ENCODE data around the gene MAP6.

MAP6 gene

DNA sequence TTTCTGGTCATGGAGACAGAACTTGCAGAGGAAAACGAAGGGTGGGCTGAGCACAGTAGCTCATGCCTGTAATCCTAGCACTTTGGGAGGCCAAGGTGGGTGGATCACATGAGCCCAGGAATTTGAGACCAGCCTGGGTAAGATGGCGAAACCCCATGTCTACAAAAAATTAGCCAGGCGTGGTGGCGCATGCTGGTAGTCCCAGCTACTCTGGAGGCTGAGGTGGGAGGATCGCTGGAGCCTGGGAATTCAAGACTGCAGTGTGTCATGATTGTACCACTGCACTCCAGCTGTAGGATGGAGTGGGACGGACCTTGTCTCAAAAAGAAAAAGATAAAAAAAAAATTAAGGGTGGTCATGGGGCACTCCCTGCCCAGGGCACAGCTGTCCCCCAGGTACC, 100.9 kb downstream of the MAP6 start:
- Histone ChIP-seq H3K9ac (ENCODE audit: low read length) (no peak overlapping the region), H3K4me3 (ENCODE audit: low read depth, low read length, poor library complexity, severe bottlenecking) (no peak overlapping the region), H3F3A (ENCODE audit: insufficient read depth, low read length) (no peaks in the 10 kb centered on the region)

DNA sequence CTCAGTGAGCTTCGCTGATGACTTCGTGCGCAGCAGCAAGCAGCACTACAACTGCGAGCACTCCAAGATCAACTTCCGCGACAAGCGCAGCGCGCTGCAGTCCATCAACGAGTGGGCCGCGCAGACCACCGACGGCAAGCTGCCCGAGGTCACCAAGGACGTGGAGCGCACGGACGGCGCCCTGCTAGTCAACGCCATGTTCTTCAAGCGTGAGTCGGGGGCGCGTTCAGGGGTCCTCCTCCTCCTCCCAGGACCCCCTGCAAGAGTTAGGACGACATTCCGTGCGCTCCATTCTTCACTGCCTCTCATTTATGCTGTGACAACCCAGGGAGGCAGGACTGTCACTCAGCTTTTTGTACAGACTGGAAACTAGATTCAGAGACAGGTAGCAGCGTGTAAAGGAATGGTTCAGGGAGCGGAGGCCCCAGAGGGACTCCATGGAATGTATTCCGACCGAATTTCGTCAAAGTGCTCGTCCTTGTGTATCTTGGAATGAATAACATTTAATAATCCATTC, 102.0 kb downstream of the MAP6 start:
- Histone ChIP-seq H3K79me2 (ENCODE audit: insufficient read depth, low read length) (no peaks in the 10 kb centered on the region), H3K36me3 (ENCODE audit: insufficient read depth, low read length) (no peaks in the 10 kb centered on the region), H2AFZ (ENCODE audit: low read length) (no peak overlapping the region), H3K4me3 (ENCODE audit: low read depth, low read length, poor library complexity, severe bottlenecking) (no peak overlapping the region), H3F3A (ENCODE audit: insufficient read depth, low read length) (no peaks in the 10 kb centered on the region), H3K9me3 (ENCODE audit: low read length) (no peaks in the 10 kb centered on the region), H3K4me1 (ENCODE audit: insufficient read depth, low read length, severe bottlenecking) (peaks cover 6% of the 10 kb centered on the region), H3K27ac (ENCODE audit: low read depth, low read length, poor library complexity, severe bottlenecking) (no peak overlapping the region), H3K27me3 (ENCODE audit: insufficient read depth, low read length) (no peaks in the 10 kb centered on the region; the same call in 1 of the 2 replicates), H3K9me2 (ENCODE audit: low read depth, low read length) (no peaks in the 10 kb centered on the region), H4K20me1 (ENCODE audit: insufficient read depth, low read length) (no peaks in the 10 kb centered on the region), H3K4me2 (ENCODE audit: low read length) (no peak overlapping the region), H3K9ac (ENCODE audit: low read length) (no peak overlapping the region)
- TF ChIP-seq CTCF (IDR thresholded peaks at IDR 0.05; ENCODE audit: low read length) (no peak), EZH2 (IDR thresholded peaks at IDR 0.05; ENCODE audit: borderline replicate concordance, low read length) (no peak)

More for the DNA sequence above, 100.9 kb downstream of the MAP6 start:
- no peak overlapping the region for H3K27ac ChIP-seq (ENCODE audit: low read depth, low read length, poor library complexity, severe bottlenecking)
- H4K20me1 ChIP-seq (ENCODE audit: insufficient read depth, low read length), result no peaks in the 10 kb centered on the region
- no peaks in the 10 kb centered on the region for H3K9me3 ChIP-seq (ENCODE audit: low read length)
- no peaks in the 10 kb centered on the region for H3K36me3 ChIP-seq (ENCODE audit: insufficient read depth, low read length)
- H3K9me2 ChIP-seq (ENCODE audit: low read depth, low read length), result no peaks in the 10 kb centered on the region
- no peak overlapping the region for H2AFZ ChIP-seq (ENCODE audit: low read length)
- TF ChIP-seq CTCF (IDR thresholded peaks at IDR 0.05; ENCODE audit: low read length) (no peak), EZH2 (IDR thresholded peaks at IDR 0.05; ENCODE audit: borderline replicate concordance, low read length) (no peak)
- no peaks in the 10 kb centered on the region for H3K79me2 ChIP-seq (ENCODE audit: insufficient read depth, low read length)
- no peaks in the 10 kb centered on the region for H3K4me1 ChIP-seq (ENCODE audit: insufficient read depth, low read length, severe bottlenecking)
- H3K4me2 ChIP-seq (ENCODE audit: low read length), result no peak overlapping the region
- H3K27me3 ChIP-seq (ENCODE audit: insufficient read depth, low read length), result no peaks in the 10 kb centered on the region

GRCh38 chr11:75565916-75566762, 102.7 kb downstream of the MAP6 start:
- Histone ChIP-seq H3F3A (ENCODE audit: insufficient read depth, low read length) (no peaks in the 10 kb centered on the region), H3K9ac (ENCODE audit: low read length) (no peak overlapping the region), H3K4me2 (ENCODE audit: low read length) (no peak overlapping the region), H2AFZ (ENCODE audit: low read length) (no peak overlapping the region), H3K27me3 (ENCODE audit: insufficient read depth, low read length) (no peaks in the 10 kb centered on the region; the same call in none of the 2 replicates), H4K20me1 (ENCODE audit: insufficient read depth, low read length) (no peaks in the 10 kb centered on the region), H3K4me3 (ENCODE audit: low read depth, low read length, poor library complexity, severe bottlenecking) (no peak overlapping the region), H3K79me2 (ENCODE audit: insufficient read depth, low read length) (no peaks in the 10 kb centered on the region), H3K4me1 (ENCODE audit: insufficient read depth, low read length, severe bottlenecking) (peaks cover 6% of the 10 kb centered on the region), H3K27ac (ENCODE audit: low read depth, low read length, poor library complexity, severe bottlenecking) (no peak overlapping the region), H3K36me3 (ENCODE audit: insufficient read depth, low read length) (no peaks in the 10 kb centered on the region), H3K9me3 (ENCODE audit: low read length) (no peaks in the 10 kb centered on the region), H3K9me2 (ENCODE audit: low read depth, low read length) (no peaks in the 10 kb centered on the region)
- TF ChIP-seq EZH2 (IDR thresholded peaks at IDR 0.05; ENCODE audit: borderline replicate concordance, low read length) (no peak), CTCF (IDR thresholded peaks at IDR 0.05; ENCODE audit: low read length) (no peak)

Measured in OCI-LY1 (cell line).